OCI-LY1 (cell line): ENCODE data around the gene S1PR4.
"Not testable (repeated sequence)": the region's sequence is repeated elsewhere in the genome, so short reads cannot be mapped to it uniquely, and the experiment has no call there.

ENCODE experiments used
- H2AFZ ChIP-seq: fragments of 200-600 bp; sonication (generic), shearing (Covaris generic); 2 replicates; pipeline ENCODE4 v1.6.0; 2014; ENCODE audit warnings: antibody characterized with exemption, mild to moderate bottlenecking, low read length
- H3F3A ChIP-seq: fragments of 200-600 bp; sonication (generic), shearing (Covaris generic); 2 replicates; pipeline ENCODE4 v1.6.0; 2014; ENCODE audit warnings: mild to moderate bottlenecking, antibody characterized with exemption, low read length, moderate library complexity; ENCODE audit not compliant: insufficient read depth
- H3K27ac ChIP-seq: fragments of 200-600 bp; sonication (generic); 2 replicates; pipeline ENCODE4 v1.5.1; 2014; ENCODE audit warnings: low read length, mixed run types, mild to moderate bottlenecking, low read depth; ENCODE audit not compliant: poor library complexity, severe bottlenecking
- H3K27me3 ChIP-seq: fragments of 200-600 bp; sonication (generic); 2 replicates; pipeline ENCODE4 v1.6.0; 2014; ENCODE audit warnings: antibody characterized with exemption, mild to moderate bottlenecking, low read length, moderate library complexity; ENCODE audit not compliant: insufficient read depth
- H3K36me3 ChIP-seq: fragments of 200-600 bp; sonication (generic); 2 replicates; pipeline ENCODE4 v1.6.1; 2014; ENCODE audit warnings: mild to moderate bottlenecking, antibody characterized with exemption, low read length, moderate library complexity, mixed read lengths; ENCODE audit not compliant: insufficient read depth
- H3K4me1 ChIP-seq: fragments of 200-600 bp; sonication (generic); 2 replicates; pipeline ENCODE4 v1.5.1; 2014; ENCODE audit warnings: mild to moderate bottlenecking, low read length, moderate library complexity; ENCODE audit not compliant: insufficient read depth, severe bottlenecking
- H3K4me2 ChIP-seq: fragments of 200-600 bp; sonication (generic), shearing (Covaris generic); 2 replicates; pipeline ENCODE4 v1.6.1; 2014; ENCODE audit warnings: low read length
- H3K4me3 ChIP-seq: fragments of 200-600 bp; sonication (generic); 2 replicates; pipeline ENCODE4 v1.5.1; 2014; ENCODE audit warnings: low read length, low read depth, mild to moderate bottlenecking, mixed read lengths; ENCODE audit not compliant: poor library complexity, severe bottlenecking
- H3K79me2 ChIP-seq: fragments of 200-600 bp; shearing (Covaris generic); 2 replicates; pipeline ENCODE4 v1.6.1; 2016; ENCODE audit warnings: mixed run types, low read length, mixed read lengths; ENCODE audit not compliant: insufficient read depth
- H3K9ac ChIP-seq: fragments of 200-600 bp; sonication (generic), shearing (Covaris generic); 2 replicates; pipeline ENCODE4 v1.6.1; 2014; ENCODE audit warnings: mild to moderate bottlenecking, low read length, mixed read lengths
- H3K9me2 ChIP-seq: fragments of 200-600 bp; sonication (generic), shearing (Covaris generic); 2 replicates; pipeline ENCODE4 v1.6.1; 2014; ENCODE audit warnings: low read depth, mild to moderate bottlenecking, low read length, mixed read lengths
- H3K9me3 ChIP-seq: fragments of 200-600 bp; shearing (Covaris generic); 2 replicates; pipeline ENCODE4 v1.6.1; 2014; ENCODE audit warnings: low read length, mixed read lengths
- H4K20me1 ChIP-seq: fragments of 200-600 bp; sonication (generic), shearing (Covaris generic); 2 replicates; pipeline ENCODE4 v1.6.0; 2016; ENCODE audit warnings: mild to moderate bottlenecking, low read length; ENCODE audit not compliant: insufficient read depth
- EZH2 ChIP-seq: fragments of 200-600 bp; sonication (generic), shearing (Covaris generic); IDR thresholded peaks from 2 replicates; pipeline ENCODE4 v1.8.0; 2017; ENCODE audit warnings: borderline replicate concordance, mixed run types, mild to moderate bottlenecking, antibody characterized with exemption, low read length, moderate library complexity, mixed read lengths
- TF ChIP-seq, protein P1 (sequence below): fragments of 200-600 bp; sonication (generic), shearing (Covaris generic); IDR thresholded peaks from 2 replicates; pipeline ENCODE4 v1.5.1; 2017; ENCODE audit warnings: mild to moderate bottlenecking, antibody characterized with exemption, low read length, moderate library complexity, mixed read lengths

S1PR4 gene

DNA sequence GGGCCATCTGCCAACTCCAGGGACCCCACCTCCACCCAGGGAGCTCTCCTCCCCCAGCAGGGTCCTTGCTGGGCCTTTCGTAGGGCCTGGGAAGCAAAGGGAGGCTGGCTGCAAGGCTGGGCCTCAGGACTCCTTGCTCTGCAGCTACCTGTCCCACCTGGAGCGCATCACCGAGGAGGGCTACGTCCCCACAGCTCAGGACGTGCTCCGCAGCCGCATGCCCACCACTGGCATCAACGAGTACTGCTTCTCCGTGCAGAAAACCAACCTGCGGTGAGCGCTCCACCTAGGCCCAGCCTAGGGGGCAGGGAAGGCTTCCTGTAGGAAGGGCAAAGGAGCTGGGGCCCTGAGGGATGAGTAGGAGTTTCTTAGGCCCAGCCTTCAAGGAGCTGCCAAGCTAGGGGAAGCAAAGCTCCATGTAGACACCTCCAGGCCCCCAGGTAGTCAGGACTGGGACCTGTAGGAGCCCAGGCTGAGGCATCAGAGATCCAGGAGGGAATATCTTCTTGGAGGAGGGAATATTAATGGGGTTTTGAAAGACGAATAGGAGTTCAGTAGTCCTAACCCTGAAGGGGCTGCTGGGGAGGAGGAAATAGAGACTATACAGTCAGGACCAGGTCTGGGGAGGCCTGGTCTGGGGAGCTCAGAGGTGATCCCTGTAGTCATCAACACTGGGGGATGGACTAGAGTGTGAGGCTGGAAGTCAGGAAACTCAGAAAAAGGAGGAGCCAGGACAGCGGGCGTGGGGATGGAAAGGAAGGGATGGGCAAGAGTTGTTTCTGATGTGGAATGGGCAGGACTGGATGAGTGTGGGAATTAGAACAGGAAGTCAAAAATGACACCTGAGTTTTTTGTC, 26.8 kb upstream of the S1PR4 start:
- Histone ChIP-seq H3K4me2 (no peak overlapping the region), H3K4me3 (no peak overlapping the region), H3K27ac (no peak overlapping the region), H3K4me1 (no peaks in the 10 kb centered on the region), H4K20me1 (no peaks in the 10 kb centered on the region), H3K9ac (no peak overlapping the region), H3K27me3 (no peaks in the 10 kb centered on the region; the same call in 1 of the 2 replicates), H2AFZ (no peak overlapping the region), H3K36me3 (no peaks in the 10 kb centered on the region), H3F3A (no peaks in the 10 kb centered on the region), H3K9me3 (no peaks in the 10 kb centered on the region), H3K79me2 (no peaks in the 10 kb centered on the region), H3K9me2 (no peaks in the 10 kb centered on the region)
- no peak for TF ChIP-seq EZH2
- TF ChIP-seq, protein P1, sequence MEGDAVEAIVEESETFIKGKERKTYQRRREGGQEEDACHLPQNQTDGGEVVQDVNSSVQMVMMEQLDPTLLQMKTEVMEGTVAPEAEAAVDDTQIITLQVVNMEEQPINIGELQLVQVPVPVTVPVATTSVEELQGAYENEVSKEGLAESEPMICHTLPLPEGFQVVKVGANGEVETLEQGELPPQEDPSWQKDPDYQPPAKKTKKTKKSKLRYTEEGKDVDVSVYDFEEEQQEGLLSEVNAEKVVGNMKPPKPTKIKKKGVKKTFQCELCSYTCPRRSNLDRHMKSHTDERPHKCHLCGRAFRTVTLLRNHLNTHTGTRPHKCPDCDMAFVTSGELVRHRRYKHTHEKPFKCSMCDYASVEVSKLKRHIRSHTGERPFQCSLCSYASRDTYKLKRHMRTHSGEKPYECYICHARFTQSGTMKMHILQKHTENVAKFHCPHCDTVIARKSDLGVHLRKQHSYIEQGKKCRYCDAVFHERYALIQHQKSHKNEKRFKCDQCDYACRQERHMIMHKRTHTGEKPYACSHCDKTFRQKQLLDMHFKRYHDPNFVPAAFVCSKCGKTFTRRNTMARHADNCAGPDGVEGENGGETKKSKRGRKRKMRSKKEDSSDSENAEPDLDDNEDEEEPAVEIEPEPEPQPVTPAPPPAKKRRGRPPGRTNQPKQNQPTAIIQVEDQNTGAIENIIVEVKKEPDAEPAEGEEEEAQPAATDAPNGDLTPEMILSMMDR: no peak

DNA sequence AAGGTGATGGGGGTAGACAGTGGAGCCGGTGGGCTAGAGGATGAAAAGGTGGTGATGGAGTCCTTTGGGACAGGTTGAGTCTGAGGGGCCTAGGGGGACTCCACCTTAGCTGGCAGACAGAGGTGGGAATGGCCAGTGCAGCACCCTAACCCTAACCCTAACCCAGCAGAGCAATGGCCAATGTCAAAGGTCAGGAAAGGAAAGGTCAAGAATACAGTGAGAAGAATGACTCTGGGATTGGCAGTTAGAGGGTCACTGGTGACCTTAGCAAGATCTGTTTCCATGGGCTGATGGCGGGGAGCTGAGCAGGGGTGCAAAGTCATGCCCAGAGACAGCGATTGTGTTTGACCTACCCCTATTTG, 26.2 kb upstream of the S1PR4 start:
- H3K36me3 ChIP-seq: no peaks in the 10 kb centered on the region
- no peaks in the 10 kb centered on the region; the same call in 1 of the 2 replicates for H3K27me3 ChIP-seq
- no peaks in the 10 kb centered on the region for H3K79me2 ChIP-seq
- no peak overlapping the region for H3K27ac ChIP-seq
- H3K4me2 ChIP-seq: no peak overlapping the region
- no peak for TF ChIP-seq EZH2
- TF ChIP-seq, protein P1: no peak
- H3K4me1 ChIP-seq: no peaks in the 10 kb centered on the region
- no peak overlapping the region for H3K9ac ChIP-seq
- no peak overlapping the region for H3K4me3 ChIP-seq
- H2AFZ ChIP-seq: no peak overlapping the region
- H3K9me3 ChIP-seq: no peaks in the 10 kb centered on the region
- no peaks in the 10 kb centered on the region for H3K9me2 ChIP-seq
- H4K20me1 ChIP-seq: no peaks in the 10 kb centered on the region
- H3F3A ChIP-seq: no peaks in the 10 kb centered on the region

DNA sequence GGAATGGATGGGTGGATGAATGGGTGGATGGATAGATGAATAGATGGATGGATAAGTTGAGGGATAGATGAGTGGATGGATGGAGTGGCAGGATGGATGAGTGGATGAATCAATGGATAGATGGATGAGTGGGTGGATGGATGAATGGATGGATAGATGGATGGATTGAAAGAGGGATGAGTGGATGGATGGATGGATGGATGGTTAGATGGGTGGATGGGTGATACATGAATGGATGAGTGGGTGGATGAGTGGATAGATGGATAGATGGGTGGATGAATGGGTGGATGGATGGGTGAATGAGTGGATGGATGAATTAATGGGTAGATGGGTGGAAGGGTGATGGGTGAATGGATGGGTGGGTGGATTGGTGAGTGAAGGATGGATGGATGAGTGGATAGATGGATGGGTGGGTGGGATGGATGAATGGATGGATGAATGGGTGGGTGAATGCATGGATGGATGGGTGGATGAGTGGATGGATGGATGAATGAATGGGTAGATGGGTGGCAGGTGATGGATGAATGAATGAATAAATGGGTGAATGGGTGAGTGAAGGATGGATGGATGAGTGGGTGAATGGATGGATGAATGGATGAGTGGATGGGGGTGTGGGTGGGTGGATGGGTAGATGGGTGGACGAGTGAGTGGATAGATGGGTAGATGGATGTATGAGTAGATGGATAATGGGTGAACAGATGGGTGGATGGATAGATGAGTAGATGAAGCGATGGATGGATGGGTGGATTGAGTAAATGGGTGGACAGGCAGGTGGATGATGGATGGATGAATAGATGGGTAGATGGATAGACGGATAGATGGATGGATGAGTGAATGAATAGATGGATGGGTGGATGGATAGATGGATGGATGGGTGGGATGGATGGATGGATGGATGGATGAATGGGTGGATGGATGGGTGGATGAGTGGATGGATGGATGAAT, 25.0 kb upstream of the S1PR4 start:
- Histone ChIP-seq H3K79me2 (no peaks in the 10 kb centered on the region), H3K9ac (no peak overlapping the region), H3K4me3 (no peak overlapping the region), H3F3A (no peaks in the 10 kb centered on the region), H3K27me3 (no peaks in the 10 kb centered on the region; the same call in 1 of the 2 replicates), H3K36me3 (no peaks in the 10 kb centered on the region), H2AFZ (no peak overlapping the region), H3K9me2 (no peaks in the 10 kb centered on the region), H3K4me1 (no peaks in the 10 kb centered on the region), H3K27ac (no peak overlapping the region), H4K20me1 (no peaks in the 10 kb centered on the region), H3K9me3 (no peaks in the 10 kb centered on the region), H3K4me2 (no peak overlapping the region)
- TF ChIP-seq, protein P1: no peak

DNA sequence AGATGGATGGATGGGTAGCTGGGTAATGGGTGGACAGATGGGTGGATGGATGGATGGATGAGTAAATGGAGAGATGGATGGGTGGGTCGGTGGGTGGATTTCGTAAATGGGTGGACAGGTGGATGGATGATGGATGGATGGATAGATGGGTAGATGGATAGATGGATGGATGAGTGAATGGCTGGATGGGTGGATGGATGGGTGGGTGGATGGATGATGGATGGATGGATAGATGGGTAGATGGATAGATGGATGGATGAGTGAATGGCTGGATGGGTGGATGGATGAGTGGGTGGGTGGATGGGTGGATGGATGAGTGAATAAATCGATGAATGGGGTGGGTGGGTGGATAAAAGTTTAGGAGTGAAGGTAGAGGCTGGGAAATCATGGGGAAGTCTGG, 24.1 kb upstream of the S1PR4 start:
- H3K36me3 ChIP-seq, H3K9ac ChIP-seq, H3K4me1 ChIP-seq, H4K20me1 ChIP-seq, H3K9me2 ChIP-seq, H3F3A ChIP-seq, H3K4me2 ChIP-seq, H3K4me3 ChIP-seq, H2AFZ ChIP-seq, H3K9me3 ChIP-seq, H3K27me3 ChIP-seq, H3K79me2 ChIP-seq, H3K27ac ChIP-seq: not testable (repeated sequence)
